Measurements from ENCODE around the gene GTPBP3.

GRCh38 chr19:17352608-17353280, 15.4 kb downstream of the GTPBP3 start:
- TF ChIP-seq POLR2AphosphoS5 (IDR thresholded peaks at IDR 0.05; ENCODE audit: borderline replicate concordance, low read depth, low read length) (no peak), EZH2 (IDR thresholded peaks at IDR 0.05) (no peak)
